Neural cell (in vitro differentiated cells): ENCODE data around the gene SMARCAD1. TPM values are rescaled to one million over a fixed set of nuclear protein-coding genes. Genes with fewer than 3 reads are reported as not detected.
"Not testable (repeated sequence)": the region's sequence is repeated elsewhere in the genome, so short reads cannot be mapped to it uniquely, and the experiment has no call there.

ENCODE experiments used
- H2AFZ ChIP-seq: fragments of 200-600, 300-800 bp; sonication (generic), shearing (Covaris generic); 2 replicates; pipeline ENCODE4 v1.6.0; 2014; ENCODE audit warnings: low read depth, mild to moderate bottlenecking, antibody characterized with exemption, low read length, moderate library complexity
- H3F3A ChIP-seq: fragments of 200-600 bp; shearing (Covaris generic); 2 replicates; pipeline ENCODE4 v1.6.1; 2016; ENCODE audit warnings: mild to moderate bottlenecking, moderate library complexity, mixed read lengths, antibody characterized with exemption, low read length; ENCODE audit not compliant: insufficient read depth, poor library complexity, severe bottlenecking
- H3K27ac ChIP-seq: fragments of 200-600, 300-800 bp; sonication (generic), shearing (Covaris generic); 2 replicates; pipeline ENCODE4 v1.5.1; 2014; ENCODE audit warnings: mild to moderate bottlenecking, low read length, moderate library complexity
- H3K27me3 ChIP-seq: fragments of 300-800, 200-600 bp; sonication (generic), shearing (Covaris generic); 2 replicates; pipeline ENCODE4 v1.6.0; 2014; ENCODE audit warnings: mild to moderate bottlenecking, low read depth, low read length, moderate library complexity; ENCODE audit not compliant: insufficient read depth
- H3K36me3 ChIP-seq: fragments of 300-800, 200-600 bp; sonication (generic), shearing (Covaris generic); 2 replicates; pipeline ENCODE4 v1.5.1; 2014; ENCODE audit warnings: mild to moderate bottlenecking, antibody characterized with exemption, low read length, moderate library complexity; ENCODE audit not compliant: insufficient read depth
- H3K4me2 ChIP-seq: fragments of 300-800, 200-600 bp; sonication (generic), shearing (Covaris generic); 2 replicates; pipeline ENCODE4 v1.6.0; 2014; ENCODE audit warnings: mild to moderate bottlenecking, low read length
- H3K4me3 ChIP-seq: fragments of 300-800, 200-600 bp; sonication (generic), shearing (Covaris generic); 2 replicates; pipeline ENCODE4 v1.5.1; 2014; ENCODE audit warnings: mild to moderate bottlenecking, low read length, moderate library complexity
- H3K79me2 ChIP-seq: fragments of 200-600 bp; shearing (Covaris generic); replicated peaks from 2 replicates; pipeline ENCODE4 v1.6.0; 2014; ENCODE audit warnings: mild to moderate bottlenecking, low read length, moderate library complexity; ENCODE audit not compliant: insufficient read depth
- H3K9ac ChIP-seq: fragments of 300-800, 200-600 bp; sonication (generic), shearing (Covaris generic); 2 replicates; pipeline ENCODE4 v1.6.1; 2016; ENCODE audit warnings: mild to moderate bottlenecking, low read length, mixed read lengths
- H3K9me2 ChIP-seq: fragments of 200-600 bp; shearing (Covaris generic); 2 replicates; pipeline ENCODE4 v1.6.1; 2016; ENCODE audit warnings: mild to moderate bottlenecking, low read length, mixed read lengths; ENCODE audit not compliant: insufficient read depth
- H3K9me3 ChIP-seq: fragments of 200-600, 300-800 bp; sonication (generic), shearing (Covaris generic); 2 replicates; pipeline ENCODE4 v1.6.1; 2016; ENCODE audit warnings: mild to moderate bottlenecking, mixed run types, low read length, moderate library complexity, mixed read lengths
- H4K20me1 ChIP-seq: fragments of 200-600 bp; shearing (Covaris generic); 2 replicates; pipeline ENCODE4 v1.6.1; 2016; ENCODE audit warnings: mild to moderate bottlenecking, mixed run types; ENCODE audit not compliant: insufficient read depth
- EP300 ChIP-seq: fragments of 450-650 bp; conservative IDR thresholded peaks from 2 replicates; pipeline ENCODE4 v1.6.1; 2014; ENCODE audit warnings: antibody characterized with exemption, mild to moderate bottlenecking, moderate library complexity; ENCODE audit not compliant: poor library complexity, severe bottlenecking
- EZH2 ChIP-seq: fragments of 200-600, 300-800 bp; shearing (Covaris generic), sonication (generic); IDR thresholded peaks from 2 replicates; pipeline ENCODE4 v1.6.1; 2014; ENCODE audit warnings: antibody characterized with exemption, low read length, borderline replicate concordance, mild to moderate bottlenecking; ENCODE audit not compliant: insufficient read depth, poor library complexity, severe bottlenecking
- MXI1 ChIP-seq: fragments of 450-650 bp; conservative IDR thresholded peaks from 2 replicates; pipeline ENCODE4 v1.6.1; 2014; ENCODE audit warnings: antibody characterized with exemption, mild to moderate bottlenecking; ENCODE audit not compliant: poor library complexity, severe bottlenecking
- POLR2AphosphoS5 ChIP-seq: IDR thresholded peaks from 2 replicates; pipeline ENCODE4 v1.6.1; 2012
- RAD21 ChIP-seq: fragments of 450-650 bp; conservative IDR thresholded peaks from 2 replicates; pipeline ENCODE4 v1.6.1; 2014; ENCODE audit warnings: antibody characterized with exemption, mild to moderate bottlenecking, moderate library complexity
- REST ChIP-seq: IDR thresholded peaks from 2 replicates; pipeline ENCODE4 v1.6.1; 2012; ENCODE audit warnings: borderline replicate concordance
- SMC3 ChIP-seq: fragments of 450-650 bp; conservative IDR thresholded peaks from 2 replicates; pipeline ENCODE4 v1.6.1; 2014; ENCODE audit warnings: antibody characterized with exemption, mild to moderate bottlenecking, moderate library complexity; ENCODE audit not compliant: poor library complexity
- TAF1 ChIP-seq: IDR thresholded peaks from 2 replicates; pipeline ENCODE4 v1.6.1; 2012; ENCODE audit warnings: low read depth
- polyA plus RNA-seq: library from polyadenylated mRNA; depleted of rRNA; stranded (reverse); fragments of >200 nt; gene quantifications from 2 replicates; pipeline ENCODE4 v1.2.3, GENCODE V29; 2014
- TF ChIP-seq, protein P1 (sequence below): fragments of 450-650 bp; IDR thresholded peaks from 2 replicates; pipeline ENCODE4 v1.5.1; 2014; ENCODE audit warnings: antibody characterized with exemption, mild to moderate bottlenecking, moderate library complexity; ENCODE audit not compliant: poor library complexity, severe bottlenecking

The SMARCAD1 gene
- polyA plus RNA-seq, 1 donor from 2014 or later: 129 TPM

DNA sequence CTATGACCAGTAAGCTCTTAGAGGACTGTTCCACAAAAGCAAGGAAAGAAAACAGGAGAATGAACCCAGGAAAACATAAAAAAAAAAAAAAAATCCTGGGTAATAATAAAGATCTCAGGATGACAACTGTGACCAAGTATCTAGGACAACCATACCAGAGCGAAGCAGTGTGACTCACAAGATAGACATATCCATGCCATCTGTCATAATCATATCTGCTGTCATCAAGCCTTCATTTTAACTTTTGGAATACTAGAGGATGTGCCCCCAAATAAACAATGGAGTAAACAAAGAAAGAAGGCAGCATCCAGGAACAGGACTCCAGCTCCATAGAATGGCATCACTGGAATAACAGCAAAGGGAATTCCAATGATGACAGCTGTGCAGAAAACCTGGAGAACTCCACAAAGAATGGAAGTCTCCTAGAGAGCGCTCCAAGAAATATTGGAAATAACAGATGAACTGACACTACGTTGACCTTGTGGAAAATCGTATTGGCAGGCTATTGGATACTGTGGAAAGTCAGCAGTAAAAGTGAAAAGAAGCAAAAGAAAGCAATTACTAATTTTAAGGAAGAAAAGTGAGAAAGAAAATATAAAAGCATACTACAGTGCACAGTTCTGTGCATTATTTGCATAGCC, 99.7 kb downstream of the SMARCAD1 start:
- no peak overlapping the region for H3K4me3 ChIP-seq
- no peaks in the 10 kb centered on the region for H4K20me1 ChIP-seq
- TF ChIP-seq POLR2AphosphoS5: no peak
- TF ChIP-seq TAF1: no peak
- TF ChIP-seq, protein P1, sequence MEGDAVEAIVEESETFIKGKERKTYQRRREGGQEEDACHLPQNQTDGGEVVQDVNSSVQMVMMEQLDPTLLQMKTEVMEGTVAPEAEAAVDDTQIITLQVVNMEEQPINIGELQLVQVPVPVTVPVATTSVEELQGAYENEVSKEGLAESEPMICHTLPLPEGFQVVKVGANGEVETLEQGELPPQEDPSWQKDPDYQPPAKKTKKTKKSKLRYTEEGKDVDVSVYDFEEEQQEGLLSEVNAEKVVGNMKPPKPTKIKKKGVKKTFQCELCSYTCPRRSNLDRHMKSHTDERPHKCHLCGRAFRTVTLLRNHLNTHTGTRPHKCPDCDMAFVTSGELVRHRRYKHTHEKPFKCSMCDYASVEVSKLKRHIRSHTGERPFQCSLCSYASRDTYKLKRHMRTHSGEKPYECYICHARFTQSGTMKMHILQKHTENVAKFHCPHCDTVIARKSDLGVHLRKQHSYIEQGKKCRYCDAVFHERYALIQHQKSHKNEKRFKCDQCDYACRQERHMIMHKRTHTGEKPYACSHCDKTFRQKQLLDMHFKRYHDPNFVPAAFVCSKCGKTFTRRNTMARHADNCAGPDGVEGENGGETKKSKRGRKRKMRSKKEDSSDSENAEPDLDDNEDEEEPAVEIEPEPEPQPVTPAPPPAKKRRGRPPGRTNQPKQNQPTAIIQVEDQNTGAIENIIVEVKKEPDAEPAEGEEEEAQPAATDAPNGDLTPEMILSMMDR: no peak
- no peak for TF ChIP-seq SMC3
- TF ChIP-seq MXI1: no peak
- no peak for TF ChIP-seq RAD21
- no peaks in the 10 kb centered on the region for H3K36me3 ChIP-seq
- no peaks in the 10 kb centered on the region for H3F3A ChIP-seq
- H3K4me2 ChIP-seq: no peak overlapping the region
- H3K9ac ChIP-seq: no peak overlapping the region
- H3K9me2 ChIP-seq: no peaks in the 10 kb centered on the region
- no peak overlapping the region for H2AFZ ChIP-seq
- no peaks in the 10 kb centered on the region for H3K79me2 ChIP-seq
- no peaks in the 10 kb centered on the region for H3K27me3 ChIP-seq
- no peak overlapping the region for H3K27ac ChIP-seq
- no peaks in the 10 kb centered on the region for H3K9me3 ChIP-seq

DNA sequence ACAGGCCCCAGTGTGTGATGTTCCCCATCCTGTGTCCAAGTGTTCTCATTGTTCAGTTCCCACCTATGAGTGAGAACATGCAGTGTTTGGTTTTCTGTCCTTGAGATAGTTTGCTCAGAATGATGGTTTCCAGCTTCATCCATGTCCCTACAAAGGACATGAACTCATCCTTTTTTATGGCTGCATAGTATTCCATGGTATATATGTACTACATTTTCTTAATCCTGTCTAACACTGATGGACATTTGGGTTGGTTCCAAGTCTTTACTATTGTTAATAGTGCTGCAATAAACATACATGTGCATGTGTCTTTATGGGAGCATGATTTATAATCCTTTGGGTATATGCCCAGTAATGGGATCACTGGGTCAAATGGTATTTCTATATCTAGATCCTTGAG, 112.3 kb downstream of the SMARCAD1 start:
- H3K9ac ChIP-seq, H3K27ac ChIP-seq, H3F3A ChIP-seq, H2AFZ ChIP-seq, H3K27me3 ChIP-seq, H3K4me2 ChIP-seq, H3K9me3 ChIP-seq, H3K4me3 ChIP-seq, H3K36me3 ChIP-seq, H3K9me2 ChIP-seq, H3K79me2 ChIP-seq, H4K20me1 ChIP-seq: not testable (repeated sequence)

DNA sequence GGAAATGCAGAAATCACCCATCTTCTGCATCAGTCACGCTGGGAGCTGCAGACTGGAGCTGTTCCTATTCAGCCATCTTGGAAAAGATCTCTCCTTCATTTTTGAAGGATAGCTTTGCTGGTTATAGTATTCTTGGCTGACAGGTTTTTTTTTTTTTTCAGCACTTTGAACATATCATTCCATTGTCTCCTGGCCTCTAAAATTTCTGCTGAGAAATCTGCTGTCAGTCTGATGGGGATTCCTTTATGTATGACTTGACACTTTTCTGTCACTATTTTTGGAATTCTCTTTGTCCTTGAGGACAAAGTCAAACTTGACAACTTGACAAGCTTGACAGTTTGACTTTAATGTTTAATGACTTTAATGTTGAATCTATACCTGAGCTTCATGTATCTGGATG, 118.2 kb downstream of the SMARCAD1 start:
- no peak overlapping the region for H3K4me3 ChIP-seq
- H3K4me2 ChIP-seq: no peak overlapping the region
- H3K9me2 ChIP-seq: no peaks in the 10 kb centered on the region
- TF ChIP-seq TAF1 (no peak), MXI1 (no peak), SMC3 (no peak), POLR2AphosphoS5 (no peak), EZH2 (no peak), EP300 (no peak), RAD21 (no peak), REST (no peak)
- TF ChIP-seq, protein P1: no peak
- H3K36me3 ChIP-seq: no peaks in the 10 kb centered on the region
- H3K79me2 ChIP-seq: no peaks in the 10 kb centered on the region
- no peaks in the 10 kb centered on the region for H3K27me3 ChIP-seq
- no peak overlapping the region for H3K27ac ChIP-seq
- peaks cover 13% of the 10 kb centered on the region for H3K9me3 ChIP-seq
- no peak overlapping the region for H3K9ac ChIP-seq
- no peaks in the 10 kb centered on the region for H4K20me1 ChIP-seq
- H3F3A ChIP-seq: no peaks in the 10 kb centered on the region
- no peak overlapping the region for H2AFZ ChIP-seq
